BJ (cell line): ENCODE data around the gene ZNF613. TPM values are rescaled to one million over a fixed set of nuclear protein-coding genes. Genes with fewer than 3 reads are reported as not detected.
"Not testable (repeated sequence)": the region's sequence is repeated elsewhere in the genome, so short reads cannot be mapped to it uniquely, and the experiment has no call there.

Source experiments
- CTCF ChIA-PET: fragments of 350-600 bp; formaldehyde crosslinking; extraction: SDS; loops from one replicate; lab custom pipeline; 2021; ENCODE audit warnings: antibody characterized with exemption, inconsistent platforms; lab: Yijun Ruan, JAX
- POLR2A ChIA-PET: fragments of 300-600 bp; sonication (Branson Sonifier 250); formaldehyde crosslinking; extraction: SDS; loops from one replicate; lab custom pipeline; 2021; ENCODE audit warnings: antibody characterized with exemption; lab: Charles Lee
- DNase-seq: peaks from one replicate; pipeline ENCODE4 v3.0.0-alpha.2; 2011; ENCODE audit warnings: low read depth
- H3K27me3 ChIP-seq: 2 replicates; pipeline ENCODE4 v1.6.0; 2011; ENCODE audit warnings: low read length; ENCODE audit not compliant: control insufficient read depth, insufficient read depth
- H3K36me3 ChIP-seq: 2 replicates; pipeline ENCODE4 v1.5.1; 2011; ENCODE audit warnings: low read length; ENCODE audit not compliant: control insufficient read depth, insufficient read depth
- H3K4me3 ChIP-seq: 2 replicates; pipeline ENCODE4 v1.5.1; 2011; ENCODE audit warnings: low read depth, mild to moderate bottlenecking, control low read depth, low read length
- CTCF ChIP-seq: IDR thresholded peaks from 2 replicates; pipeline ENCODE4 v1.5.1; 2011; ENCODE audit warnings: low read depth, mild to moderate bottlenecking, control low read depth, inconsistent platforms, low read length, moderate library complexity; ENCODE audit not compliant: insufficient read depth
- polyA plus RNA-seq: library from polyadenylated mRNA; depleted of rRNA; stranded (reverse); fragments of >200 nt; gene quantifications from 2 replicates; pipeline ENCODE4 v1.2.3, GENCODE V29; 2011

The ZNF613 gene
- polyA plus RNA-seq, 1 experiment, result 5.1 TPM

- Histone ChIP-seq H3K4me3 (no peak overlapping the region), H3K27me3 (no peaks in the 10 kb centered on the region), H3K36me3 (peaks cover under 1% of the 10 kb centered on the region)
- POLR2A ChIA-PET, result interaction anchor here (0.6 kb wide), 1 partner anchor 20 kb away, joined by 4 read pairs; no protein-coding TSS in a partner anchor
- DNase-seq, result no peak
- CTCF ChIA-PET, result no interaction called here
- TF ChIP-seq CTCF, result no peak
These were observed 32.5 kb downstream of the ZNF613 start for GRCh38 chr19:51959791-51960190.

- POLR2A ChIA-PET, DNase-seq, H3K27me3 ChIP-seq, H3K36me3 ChIP-seq, H3K4me3 ChIP-seq: not testable (repeated sequence)
- CTCF ChIA-PET, result interaction anchor here (0.6 kb wide), 1 partner anchor 14 kb away, joined by 4 read pairs; no protein-coding TSS in a partner anchor
These were observed 33.5 kb downstream of the ZNF613 start for GRCh38 chr19:51960621-51961233.

GRCh38 chr19:51965583-51965982 lies 38.3 kb downstream of the ZNF613 start:
- DNase-seq, result no peak
- TF ChIP-seq CTCF, result no peak
- no peak overlapping the region for H3K4me3 ChIP-seq
- ChIA-PET POLR2A (no interaction called here), CTCF (no interaction called here)
- H3K36me3 ChIP-seq, result peaks cover 23% of the 10 kb centered on the region
- H3K27me3 ChIP-seq, result no peaks in the 10 kb centered on the region

- no peak overlapping the region for H3K4me3 ChIP-seq
- no peak for TF ChIP-seq CTCF
- no peak for DNase-seq
- ChIA-PET POLR2A (no interaction called here), CTCF (no interaction called here)
- peaks cover 22% of the 10 kb centered on the region for H3K36me3 ChIP-seq
- no peaks in the 10 kb centered on the region for H3K27me3 ChIP-seq
These were observed 43.4 kb downstream of the ZNF613 start for GRCh38 chr19:51970718-51971117.

GRCh38 chr19:51971624-51972023 lies 44.4 kb downstream of the ZNF613 start:
- Histone ChIP-seq H3K27me3 (no peaks in the 10 kb centered on the region), H3K4me3 (no peak overlapping the region), H3K36me3 (peaks cover 21% of the 10 kb centered on the region)
- no peak for DNase-seq
- CTCF ChIA-PET, result interaction anchor here (0.8 kb wide), 1 partner anchor 411 kb away, joined by 3 read pairs; no protein-coding TSS in a partner anchor
- POLR2A ChIA-PET, result no interaction called here
- no peak for TF ChIP-seq CTCF

GRCh38 chr19:51975787-51976186 lies 48.5 kb downstream of the ZNF613 start:
- POLR2A ChIA-PET, H3K4me3 ChIP-seq, CTCF ChIA-PET, H3K27me3 ChIP-seq, H3K36me3 ChIP-seq, DNase-seq: not testable (repeated sequence)
